GM19324 (cell line): ENCODE measurements around the gene KLHL5.
"Not testable (repeated sequence)": the region's sequence is repeated elsewhere in the genome, so short reads cannot be mapped to it uniquely, and the experiment has no call there.

Source experiments
- ATAC-seq: cut with Tn5 transposase; IDR thresholded peaks from one replicate; pipeline ENCODE4 v1.9.1; 2021; ENCODE audit warnings: mild to moderate bottlenecking, moderate library complexity; ENCODE audit not compliant: unreplicated experiment, low FRiP score

The KLHL5 gene

DNA sequence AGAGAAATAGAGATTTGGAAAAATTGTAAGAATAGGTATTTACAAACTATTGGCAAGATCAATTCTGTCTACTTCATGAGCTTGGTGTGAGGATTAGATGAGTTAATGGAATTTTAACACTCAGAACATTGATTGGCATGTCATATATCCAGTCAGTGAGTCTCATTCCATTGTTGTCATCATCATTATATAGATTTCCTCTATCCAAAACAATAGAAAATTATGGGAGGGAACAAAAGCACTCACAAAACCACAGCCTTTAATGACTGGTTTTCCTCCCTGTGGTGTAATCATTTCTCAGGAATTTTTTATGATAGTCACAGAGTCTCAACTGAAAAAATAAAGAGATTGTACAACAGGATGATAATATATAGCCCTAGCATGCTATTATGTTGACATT, 21.1 kb downstream of the KLHL5 start:
- no peak for ATAC-seq

- ATAC-seq: no peak
These were observed 23.9 kb downstream of the KLHL5 start for GRCh38 chr4:39085891-39086290.

DNA sequence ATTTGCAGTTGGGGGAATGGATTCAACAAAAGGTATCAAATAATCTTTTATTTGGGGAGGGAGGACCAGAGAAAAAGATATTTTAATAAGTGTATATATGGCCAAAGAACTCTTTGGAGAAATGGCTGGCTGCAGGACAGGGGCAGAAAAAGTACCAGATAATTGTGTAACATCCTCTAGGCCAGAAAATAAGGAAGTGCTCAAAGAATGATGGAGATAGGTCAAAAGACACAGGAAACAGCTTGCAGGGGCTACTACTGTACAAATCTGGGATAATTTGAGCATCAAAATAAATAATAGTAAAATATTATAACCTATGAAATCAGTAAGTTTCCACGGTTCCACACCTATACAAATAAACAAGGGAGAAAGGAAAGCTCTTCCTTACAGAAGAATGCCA, 34.8 kb downstream of the KLHL5 start:
- ATAC-seq: no peak

DNA sequence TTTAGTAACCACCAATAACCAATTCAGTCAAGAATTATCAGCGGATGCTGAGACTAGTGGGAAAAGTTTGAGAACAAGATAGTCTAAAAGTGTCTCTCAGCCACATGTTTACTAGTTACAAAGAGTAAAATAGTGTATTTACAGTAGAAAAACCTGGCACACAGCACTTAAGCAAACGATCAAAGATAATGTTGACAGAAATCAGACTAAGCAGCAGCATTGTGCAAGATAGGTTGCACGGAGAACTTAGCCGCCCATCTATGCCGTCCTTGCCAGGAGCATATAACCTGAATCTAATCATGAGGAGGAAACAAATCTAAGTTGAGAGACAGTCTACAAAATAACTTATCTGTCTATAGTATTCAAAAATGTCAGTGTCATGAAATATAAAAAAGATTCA, 35.3 kb downstream of the KLHL5 start:
- no peak for ATAC-seq

GRCh38 chr4:39102297-39102696, 40.3 kb downstream of the KLHL5 start:
- no peak for ATAC-seq

GRCh38 chr4:39103291-39103690, 41.3 kb downstream of the KLHL5 start:
- ATAC-seq: no peak

GRCh38 chr4:39104255-39104654, 42.2 kb downstream of the KLHL5 start:
- ATAC-seq: no peak

DNA sequence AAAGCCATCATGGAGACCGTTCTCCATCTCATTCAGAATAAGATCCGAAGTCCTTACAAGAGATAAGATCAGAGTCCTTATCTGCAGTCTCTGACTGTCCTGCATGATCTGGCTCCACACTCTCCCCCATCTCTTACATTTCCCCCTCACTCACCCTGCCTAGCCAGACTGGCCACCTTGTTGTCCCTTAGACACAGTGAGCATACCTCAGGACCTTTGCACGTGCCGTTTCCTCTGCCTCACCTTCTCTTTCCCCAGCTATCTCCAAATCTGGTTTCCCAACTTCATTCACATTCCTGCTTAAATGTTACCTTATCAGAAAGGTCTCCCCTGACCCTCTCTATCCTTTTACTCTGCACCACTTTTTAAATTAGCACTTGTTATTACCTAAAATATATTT, 44.0 kb downstream of the KLHL5 start:
- ATAC-seq: no peak

DNA sequence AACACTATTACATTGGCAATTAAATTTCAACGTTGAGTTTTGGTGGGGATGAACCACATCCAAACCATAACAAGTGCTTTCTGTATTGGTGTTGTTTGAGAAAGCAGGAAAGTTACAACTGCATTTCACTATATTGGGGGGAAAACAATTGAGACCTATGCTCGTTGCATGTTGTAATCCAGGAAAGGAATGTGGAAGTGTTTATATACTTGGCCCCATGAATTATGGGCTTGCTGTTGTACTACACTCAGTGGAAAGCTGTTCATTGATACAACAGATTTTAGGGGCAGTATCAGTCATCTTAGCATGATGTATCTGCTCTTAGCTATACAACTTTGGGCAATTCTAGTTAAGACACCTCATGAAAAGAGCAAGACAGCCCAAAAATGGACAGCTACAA, 52.4 kb downstream of the KLHL5 start:
- ATAC-seq: no peak

DNA sequence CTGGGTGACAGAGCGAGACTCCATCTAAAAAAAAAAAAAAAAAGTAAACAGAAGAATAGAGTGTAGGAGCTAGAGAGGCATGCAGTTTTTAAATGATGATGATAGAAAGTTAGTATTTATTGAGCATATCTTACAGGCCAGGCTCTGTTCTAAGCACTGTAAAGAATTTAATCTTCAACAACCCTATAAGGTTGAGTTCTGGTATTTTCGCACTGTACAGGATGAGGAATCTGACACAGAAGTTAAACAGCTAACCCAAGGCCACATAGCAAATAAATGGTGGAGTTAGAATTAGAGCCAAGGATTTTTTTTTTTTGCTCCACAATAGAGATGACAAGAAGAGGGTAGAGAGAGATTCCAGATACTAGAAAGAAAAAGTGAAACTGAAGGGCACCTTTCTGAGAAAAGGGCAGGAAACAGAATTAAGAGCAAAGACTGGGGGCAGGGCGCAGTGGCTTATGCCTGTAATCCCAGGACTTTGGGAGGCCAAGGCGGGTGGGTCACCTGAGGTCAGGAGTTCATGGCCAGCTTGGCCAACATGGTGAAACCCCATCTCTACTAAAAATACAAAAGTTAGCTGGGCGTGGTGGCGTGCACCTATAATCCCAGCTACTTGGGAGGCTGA, 56.1 kb downstream of the KLHL5 start:
- ATAC-seq: no peak

DNA sequence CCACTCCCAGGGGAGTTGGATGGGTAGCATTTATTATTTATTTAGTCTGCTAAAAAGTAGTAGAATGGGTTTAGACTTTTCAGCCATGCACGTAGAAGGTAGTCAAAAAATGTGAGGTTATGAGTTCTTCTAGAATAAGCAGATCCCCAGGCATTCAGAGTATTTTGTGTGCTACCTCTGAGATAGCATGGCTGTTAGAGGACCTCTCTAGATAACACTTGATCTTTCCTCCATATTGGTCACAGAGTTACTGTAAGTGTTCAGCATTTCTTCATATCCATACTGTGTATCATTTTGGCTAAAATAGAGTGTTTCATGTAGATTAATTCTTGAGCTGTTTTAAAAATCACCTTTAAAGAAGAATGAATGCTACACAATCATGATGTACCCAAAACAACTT, 58.4 kb downstream of the KLHL5 start:
- no peak for ATAC-seq

- peak; percentile 79 for ATAC-seq
These were observed 63.0 kb downstream of the KLHL5 start for GRCh38 chr4:39124885-39125599.

- no peak for ATAC-seq
These were observed 63.6 kb downstream of the KLHL5 start for GRCh38 chr4:39125600-39125985.

- ATAC-seq: no peak
These were observed 64.4 kb downstream of the KLHL5 start for GRCh38 chr4:39126256-39127095.

GRCh38 chr4:39133623-39134022, 71.6 kb downstream of the KLHL5 start:
- no peak for ATAC-seq

- ATAC-seq: no peak
These were observed 72.8 kb downstream of the KLHL5 start for GRCh38 chr4:39134683-39135306.

DNA sequence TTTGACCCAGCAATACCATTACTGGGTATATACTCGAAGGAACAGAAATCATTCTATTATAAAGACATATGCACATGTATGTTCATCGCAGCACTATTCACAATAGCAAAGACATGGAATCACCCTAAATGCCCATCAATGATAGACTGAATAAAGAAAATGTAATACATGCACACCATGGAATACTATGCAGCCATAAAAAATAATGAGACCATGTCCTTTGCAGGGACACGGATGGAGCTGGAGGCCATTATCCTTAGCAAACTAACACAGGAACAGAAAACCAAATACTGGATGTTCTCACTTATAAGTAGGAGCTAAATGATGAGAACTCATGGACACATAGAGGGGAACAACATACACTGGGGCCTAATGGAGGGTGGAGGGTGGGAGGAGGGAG, 76.2 kb downstream of the KLHL5 start:
- ATAC-seq: not testable (repeated sequence)

DNA sequence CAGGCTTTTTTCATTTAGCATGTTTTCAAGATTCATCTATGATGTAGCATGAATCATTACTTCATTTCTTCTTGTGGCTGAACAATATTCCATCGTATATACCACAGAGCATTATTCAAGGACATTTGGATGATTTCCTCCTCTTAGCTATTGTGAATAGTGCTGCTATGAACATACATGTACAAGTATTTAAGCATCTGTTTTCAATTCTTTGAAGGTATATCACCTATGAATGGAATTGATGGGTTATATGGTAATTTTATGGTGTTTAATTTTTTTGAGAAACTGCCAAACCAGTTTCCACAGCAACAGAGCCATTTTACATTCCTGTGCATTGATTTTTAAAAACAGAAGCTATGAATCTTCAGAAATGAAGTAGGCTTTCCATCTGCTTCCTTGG, 84.2 kb downstream of the KLHL5 start:
- ATAC-seq: no peak

DNA sequence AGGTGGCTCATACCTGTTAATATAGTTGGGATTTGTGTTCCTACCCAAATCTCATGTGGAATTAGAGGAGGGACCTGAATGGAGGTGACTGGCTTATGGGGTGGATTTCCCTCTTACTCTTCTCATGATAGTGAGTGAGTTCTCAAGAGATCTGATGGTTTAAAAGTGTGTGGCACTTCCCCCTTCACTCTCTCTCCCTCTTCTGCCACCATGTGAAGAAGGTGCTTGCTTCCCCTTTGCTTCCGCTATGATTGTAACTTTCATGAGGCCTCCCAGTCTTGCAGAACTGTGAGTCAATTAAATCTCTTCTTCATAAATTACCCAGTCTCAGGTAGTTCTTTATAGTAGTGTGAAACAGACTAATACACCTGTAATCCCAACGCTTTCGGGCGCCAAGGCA, 92.0 kb downstream of the KLHL5 start:
- no peak for ATAC-seq

DNA sequence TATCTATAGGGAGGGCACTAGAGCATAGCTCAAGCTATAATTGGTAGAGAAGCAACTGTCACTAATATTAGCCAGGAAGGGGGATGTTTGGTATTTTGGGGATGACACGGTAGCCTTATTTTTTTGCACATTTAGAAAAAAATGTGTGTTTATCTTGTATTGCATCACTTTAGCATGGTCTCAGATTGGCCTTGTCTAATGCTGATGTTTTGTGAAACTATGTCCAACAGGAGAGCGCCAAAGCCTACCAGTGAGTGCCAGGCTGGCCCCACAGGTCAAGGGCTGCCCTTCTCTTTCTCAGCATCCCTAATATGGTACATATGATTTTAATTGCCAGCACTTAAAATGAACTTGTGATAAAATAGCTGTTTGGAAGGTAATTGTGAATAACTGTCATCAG, 95.5 kb downstream of the KLHL5 start:
- no peak for ATAC-seq

- no peak for ATAC-seq
These were observed 104.1 kb downstream of the KLHL5 start for GRCh38 chr4:39166177-39166576.
